Measurements from ENCODE around the gene PEX14. TPM values are rescaled to one million over a fixed set of nuclear protein-coding genes. Genes with fewer than 3 reads are reported as not detected.

Gene PEX14
- total and polyA plus RNA-seq, 10 of the 15 experiments (the other 5 are each of a cell fraction or from before 2014, with no cell fraction given) = 1.4 to 23.2 (median 12.0) TPM

- Histone ChIP-seq H3K4me3 (no peak overlapping the region), H3K27me3 (replicated peaks in 1 of 2; ENCODE audit: control insufficient read depth in 2 of 2, insufficient read depth in 2 of 2, low read length in 1 of 2) (no peaks in the 10 kb centered on the region), H2AFZ (ENCODE audit: control insufficient read depth, low read depth, low read length) (no peak overlapping the region), H3K9me3 (replicated peaks; ENCODE audit: control insufficient read depth, insufficient read depth, low read length) (no peaks in the 10 kb centered on the region; the same call in 2 of the 3 replicates), H4K20me1 (ENCODE audit: control insufficient read depth, insufficient read depth) (no peaks in the 10 kb centered on the region), H3K4me1 (ENCODE audit: control insufficient read depth, insufficient read depth, low read length) (no peaks in the 10 kb centered on the region), H3K36me3 (ENCODE audit: control insufficient read depth in 2 of 2, insufficient read depth in 2 of 2, low read length in 1 of 2) (no peaks in the 10 kb centered on the region), H3K27ac (ENCODE audit: control insufficient read depth, insufficient read depth) (no peak overlapping the region), H3K79me2 (ENCODE audit: control insufficient read depth, insufficient read depth, low read length) (no peaks in the 10 kb centered on the region), H3K9ac (ENCODE audit: control insufficient read depth, insufficient read depth, low read length) (no peak overlapping the region), H3K4me2 (ENCODE audit: control insufficient read depth, insufficient read depth) (no peak overlapping the region)
- CTCF ChIA-PET = interaction anchor here (0.6 to 0.9 kb wide), 3 partner anchors 35 to 235 kb away, joined by 3 read pairs; no protein-coding TSS in a partner anchor
- no TSS peak for BruUV-seq (replicated peaks)
- no peak for FAIRE-seq
- POLR2A ChIA-PET = interaction anchor here (0.8 kb wide), 1 partner anchor 18 kb away, joined by 3 read pairs; no protein-coding TSS in a partner anchor
- SMC1A ChIA-PET (ENCODE audit: uncharacterized antibody, unreplicated experiment) = interaction anchor here (0.5 to 1.1 kb wide), 3 partner anchors 15 to 41 kb away, joined by 3 read pairs; no protein-coding TSS in a partner anchor
- 31% methylated on average over 10 of the region's 10 CpGs for WGBS (ENCODE audit: insufficient coverage, insufficient replicate concordance, low lambda C conversion rate, missing lambda C conversion rate)
- RAD21 ChIA-PET (ENCODE audit: unreplicated experiment) = no interaction called here
- intact Hi-C loops (cut with micrococcal nuclease; ENCODE audit: unreplicated experiment) (no loop called here), in situ Hi-C loops (cut with MboI) (no loop called here)
- ATAC-seq = no peak
- TF ChIP-seq KDM1A (IDR thresholded peaks at IDR 0.05; ENCODE audit: borderline replicate concordance) (no peak), NR2F1 (conservative IDR thresholded peaks at IDR 0.05) (no peak), ZNF384 (IDR thresholded peaks at IDR 0.05; ENCODE audit: borderline replicate concordance, low read depth, low read length) (no peak), MYC (IDR thresholded peaks at IDR 0.05; ENCODE audit: insufficient read depth, insufficient read length, insufficient replicate concordance, low read length, severe bottlenecking) (no peak), STAT1 (conservative IDR thresholded peaks at IDR 0.05) (no peak)
- DNase-seq (ENCODE audit: low read depth, low spot score) = no peak
Measured at GRCh38 chr1:10451287-10451686, 23.5 kb upstream of the PEX14 start.

- RAD21 ChIA-PET (ENCODE audit: unreplicated experiment) = interaction anchor here (0.5 to 1.9 kb wide), 4 partner anchors 22 to 654 kb away, joined by 3 to 6 read pairs (median 4); no protein-coding TSS in a partner anchor
- POLR2A ChIA-PET = interaction anchor here (0.6 to 1.2 kb wide), 2 partner anchors 10 to 25 kb away, joined by 3 read pairs; no protein-coding TSS in a partner anchor
Measured at GRCh38 chr1:10456048-10456447, 18.7 kb upstream of the PEX14 start.

More at GRCh38 chr1:10456048-10456447, 18.7 kb upstream of the PEX14 start:
- no peak overlapping the region for H3K4me3 ChIP-seq
- H4K20me1 ChIP-seq (ENCODE audit: control insufficient read depth, insufficient read depth) = no peaks in the 10 kb centered on the region
- H3K27me3 ChIP-seq (replicated peaks in 1 of 2; ENCODE audit: control insufficient read depth in 2 of 2, insufficient read depth in 2 of 2, low read length in 1 of 2) = no peaks in the 10 kb centered on the region
- no peak for DNase-seq (ENCODE audit: low read depth, low spot score)
- no peak for ATAC-seq
- BruUV-seq (replicated peaks) = no TSS peak
- no peak overlapping the region for H2AFZ ChIP-seq (ENCODE audit: control insufficient read depth, low read depth, low read length)
- H3K9me3 ChIP-seq (replicated peaks; ENCODE audit: control insufficient read depth, insufficient read depth, low read length) = no peaks in the 10 kb centered on the region; the same call in 2 of the 3 replicates
- no peaks in the 10 kb centered on the region; the same call in 1 of the 2 replicates for H3K4me1 ChIP-seq (ENCODE audit: control insufficient read depth, insufficient read depth, low read length)
- intact Hi-C loops (cut with micrococcal nuclease; ENCODE audit: unreplicated experiment) = no loop called here
- WGBS (ENCODE audit: insufficient coverage, insufficient replicate concordance, low lambda C conversion rate, missing lambda C conversion rate) = 94% methylated on average over 5 of the region's 5 CpGs
- FAIRE-seq = no peak
- no peak overlapping the region for H3K4me2 ChIP-seq (ENCODE audit: control insufficient read depth, insufficient read depth)
- ChIA-PET CTCF (interaction anchor here (0.8 to 1.3 kb wide), 3 partner anchors 19 to 39 kb away, joined by 4 to 8 read pairs (median 4); partner anchors contain the start of gene CENPS), SMC1A (ENCODE audit: uncharacterized antibody, unreplicated experiment) (interaction anchor here (0.7 to 1.6 kb wide), 4 partner anchors 22 to 671 kb away, joined by 3 to 6 read pairs (median 3); no protein-coding TSS in a partner anchor)
- H3K36me3 ChIP-seq (ENCODE audit: control insufficient read depth in 2 of 2, insufficient read depth in 2 of 2, low read length in 1 of 2) = no peaks in the 10 kb centered on the region
- TF ChIP-seq PBX3 (IDR thresholded peaks at IDR 0.05; ENCODE audit: insufficient replicate concordance, low read depth, low read length) (no peak), POU2F2 (IDR thresholded peaks at IDR 0.05; ENCODE audit: borderline replicate concordance, low read depth, low read length) (no peak), BCL3 (IDR thresholded peaks at IDR 0.05; ENCODE audit: borderline replicate concordance, insufficient read depth, low read depth, low read length, poor library complexity, severe bottlenecking) (no peak), HDGF (IDR thresholded peaks at IDR 0.05) (no peak)
- H3K9ac ChIP-seq (ENCODE audit: control insufficient read depth, insufficient read depth, low read length) = no peak overlapping the region
- no peaks in the 10 kb centered on the region for H3K79me2 ChIP-seq (ENCODE audit: control insufficient read depth, insufficient read depth, low read length)
- H3K27ac ChIP-seq (ENCODE audit: control insufficient read depth, insufficient read depth) = no peak overlapping the region
- in situ Hi-C loops (cut with MboI) = no loop called here
